ENCODE measurements around the gene NEK11.
A peak's percentile ranks its signal among the peaks of the same experiment; 100 is the strongest.

NEK11 gene

DNA sequence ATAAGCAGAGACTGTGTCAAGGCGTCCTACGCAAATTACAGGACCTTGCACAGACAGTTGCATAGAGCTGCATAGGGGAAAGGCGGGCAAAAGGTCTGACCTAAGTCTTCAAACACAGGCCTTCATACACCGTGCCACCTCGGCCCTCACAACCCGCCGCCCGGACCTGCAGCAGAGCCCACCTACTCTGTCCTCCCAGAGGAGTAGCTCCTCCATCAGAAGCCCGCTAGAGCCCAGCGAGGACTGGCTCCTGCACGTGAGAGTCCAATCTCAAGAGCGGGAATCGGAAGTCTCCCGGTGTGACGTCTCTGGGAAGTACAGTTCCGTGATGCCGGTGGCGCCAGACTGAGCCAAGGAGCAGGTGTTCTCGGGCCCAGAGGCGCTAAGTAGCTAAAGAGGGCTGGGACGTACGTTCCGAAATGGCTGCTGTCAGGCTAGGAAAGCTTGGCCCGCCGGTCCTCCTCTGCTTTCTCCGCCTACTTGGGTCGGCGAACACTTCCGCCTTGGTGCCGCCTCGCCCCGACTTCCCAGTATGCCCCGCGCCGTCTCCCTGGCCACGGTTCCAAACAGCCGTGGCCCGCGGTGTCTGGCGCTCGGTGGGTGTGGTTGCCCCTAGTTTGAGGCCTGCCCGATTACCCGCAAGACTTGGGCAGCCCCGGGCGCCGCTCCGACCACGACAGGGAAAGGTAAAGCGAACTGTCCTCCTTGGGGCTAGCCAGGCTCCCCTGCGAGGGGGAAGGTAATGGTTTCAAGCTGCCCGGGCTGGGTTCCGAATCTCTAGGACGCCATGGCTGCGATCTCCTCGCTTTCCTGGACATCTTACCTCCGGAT is at the start of gene NEK11, which contains the start of gene ASTE1:
Gene NEK11, plus strand, starts transcription at position 557 of the 831 bp plus-strand sequence. CDS start 2,832 bp downstream, outside the sequence.
Gene ASTE1, minus strand, starts transcription at position 505 of the 831 bp plus-strand sequence. CDS start 1,519 bp downstream, outside the sequence.
- TF ChIP-seq, protein P1, sequence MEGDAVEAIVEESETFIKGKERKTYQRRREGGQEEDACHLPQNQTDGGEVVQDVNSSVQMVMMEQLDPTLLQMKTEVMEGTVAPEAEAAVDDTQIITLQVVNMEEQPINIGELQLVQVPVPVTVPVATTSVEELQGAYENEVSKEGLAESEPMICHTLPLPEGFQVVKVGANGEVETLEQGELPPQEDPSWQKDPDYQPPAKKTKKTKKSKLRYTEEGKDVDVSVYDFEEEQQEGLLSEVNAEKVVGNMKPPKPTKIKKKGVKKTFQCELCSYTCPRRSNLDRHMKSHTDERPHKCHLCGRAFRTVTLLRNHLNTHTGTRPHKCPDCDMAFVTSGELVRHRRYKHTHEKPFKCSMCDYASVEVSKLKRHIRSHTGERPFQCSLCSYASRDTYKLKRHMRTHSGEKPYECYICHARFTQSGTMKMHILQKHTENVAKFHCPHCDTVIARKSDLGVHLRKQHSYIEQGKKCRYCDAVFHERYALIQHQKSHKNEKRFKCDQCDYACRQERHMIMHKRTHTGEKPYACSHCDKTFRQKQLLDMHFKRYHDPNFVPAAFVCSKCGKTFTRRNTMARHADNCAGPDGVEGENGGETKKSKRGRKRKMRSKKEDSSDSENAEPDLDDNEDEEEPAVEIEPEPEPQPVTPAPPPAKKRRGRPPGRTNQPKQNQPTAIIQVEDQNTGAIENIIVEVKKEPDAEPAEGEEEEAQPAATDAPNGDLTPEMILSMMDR (IDR thresholded peaks at IDR 0.05; ENCODE audit: borderline replicate concordance, control extremely low read depth, extremely low read depth, insufficient read depth, missing control alignments) = no peak
- peak; percentile 92 for DNase-seq (ENCODE audit: low spot score)
- in situ Hi-C loops (cut with MboI; ENCODE audit: low sequenced_read_pairs, unreplicated experiment) = loop anchor here (25.0 kb wide), 1 partner anchor 986 kb away; no protein-coding TSS in a partner anchor

- no peak for DNase-seq (ENCODE audit: low spot score)
- in situ Hi-C loops (cut with MboI; ENCODE audit: low sequenced_read_pairs, unreplicated experiment) = no loop called here
- TF ChIP-seq, protein P1 (IDR thresholded peaks at IDR 0.05; ENCODE audit: borderline replicate concordance, control extremely low read depth, extremely low read depth, insufficient read depth, missing control alignments) = no peak
These were observed 47.6 kb upstream of the NEK11 start for GRCh38 chr3:130979117-130979516.

DNA sequence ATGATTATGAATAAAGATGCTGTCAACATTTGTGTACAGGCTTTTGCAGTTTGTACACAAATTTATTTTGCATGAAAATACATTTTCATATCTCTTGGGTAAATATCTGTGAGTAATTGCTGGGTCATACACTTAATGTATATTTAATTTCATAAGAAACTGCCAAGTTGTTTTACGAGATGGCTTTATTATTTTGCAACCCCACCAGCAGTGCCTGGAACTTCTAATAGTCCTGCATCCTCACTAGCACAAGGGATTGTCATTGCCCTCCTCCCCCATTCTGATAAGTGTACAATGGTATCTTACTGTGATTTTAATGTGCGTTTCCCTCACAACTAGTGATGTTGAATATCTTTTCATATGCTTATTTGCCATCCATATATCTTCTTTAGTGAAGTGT is 45.2 kb upstream of the NEK11 start:
- TF ChIP-seq, protein P1 (IDR thresholded peaks at IDR 0.05; ENCODE audit: borderline replicate concordance, control extremely low read depth, extremely low read depth, insufficient read depth, missing control alignments) = no peak
- in situ Hi-C loops (cut with MboI; ENCODE audit: low sequenced_read_pairs, unreplicated experiment) = no loop called here

GRCh38 chr3:130990282-130990681 is 36.4 kb upstream of the NEK11 start:
- TF ChIP-seq, protein P1 (IDR thresholded peaks at IDR 0.05; ENCODE audit: borderline replicate concordance, control extremely low read depth, extremely low read depth, insufficient read depth, missing control alignments) = no peak
- no peak for DNase-seq (ENCODE audit: low spot score)
- in situ Hi-C loops (cut with MboI; ENCODE audit: low sequenced_read_pairs, unreplicated experiment) = no loop called here

More for the DNA sequence above, 45.2 kb upstream of the NEK11 start:
- no peak for DNase-seq (ENCODE audit: low spot score)

DNA sequence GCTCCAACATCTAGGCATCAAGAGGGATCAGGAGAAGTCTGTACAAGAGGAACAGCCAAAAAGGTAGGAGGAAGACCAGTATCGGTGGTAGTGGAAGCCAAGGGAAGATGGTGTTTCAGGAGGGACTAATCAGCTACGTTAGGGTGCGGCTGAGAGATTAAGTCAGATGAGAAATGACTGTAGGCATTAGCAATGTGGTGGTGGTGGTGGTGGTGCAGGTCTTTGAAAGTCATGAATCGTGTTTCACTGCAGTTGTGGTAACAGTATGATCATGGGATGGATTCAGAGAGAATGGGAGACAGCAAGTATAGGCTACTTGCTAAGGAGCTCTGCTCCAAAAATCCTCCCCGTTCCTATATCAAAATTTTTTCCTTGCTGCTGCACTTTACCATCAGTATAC is 35.6 kb upstream of the NEK11 start:
- in situ Hi-C loops (cut with MboI; ENCODE audit: low sequenced_read_pairs, unreplicated experiment) = no loop called here
- TF ChIP-seq, protein P1 (IDR thresholded peaks at IDR 0.05; ENCODE audit: borderline replicate concordance, control extremely low read depth, extremely low read depth, insufficient read depth, missing control alignments) = no peak
- no peak for DNase-seq (ENCODE audit: low spot score)

GRCh38 chr3:130992344-130992743 is 34.3 kb upstream of the NEK11 start:
- TF ChIP-seq, protein P1 (IDR thresholded peaks at IDR 0.05; ENCODE audit: borderline replicate concordance, control extremely low read depth, extremely low read depth, insufficient read depth, missing control alignments) = no peak
- in situ Hi-C loops (cut with MboI; ENCODE audit: low sequenced_read_pairs, unreplicated experiment) = no loop called here
- no peak for DNase-seq (ENCODE audit: low spot score)
